ENCODE data around the gene POU5F1. TPM values are rescaled to one million over a fixed set of nuclear protein-coding genes. Genes with fewer than 3 reads are reported as not detected.
"Not testable (repeated sequence)": the region's sequence is repeated elsewhere in the genome, so short reads cannot be mapped to it uniquely, and the experiment has no call there.

The POU5F1 gene
- total and polyA plus RNA-seq, 12 donors: 0.17 to 2.8 (median 1.2) TPM; not detected in 8

DNA sequence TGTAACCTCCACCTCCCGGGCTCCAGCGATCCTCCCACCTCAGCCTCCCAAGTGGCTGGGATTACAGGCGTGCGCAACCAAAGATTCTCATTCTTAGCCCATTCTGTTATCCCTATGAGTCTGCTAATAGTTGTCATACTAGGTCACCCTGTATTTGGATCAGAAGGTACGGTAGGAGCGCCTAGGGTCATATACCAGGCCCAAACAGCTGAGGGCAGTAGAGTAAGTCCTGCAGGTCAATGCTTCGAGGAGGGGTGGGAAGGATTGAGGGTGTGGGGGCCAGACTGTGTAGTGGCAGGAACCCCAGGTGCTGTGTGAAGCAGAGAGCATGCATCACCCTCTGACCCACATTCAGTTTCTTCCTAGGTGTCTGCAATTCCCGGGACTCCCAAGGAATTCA, 22.7 kb upstream of the POU5F1 start:
- H3K27ac ChIP-seq: no peak overlapping the region
- TF ChIP-seq POLR2A (IDR thresholded peaks at IDR 0.05): no peak
- TF ChIP-seq, protein P1, sequence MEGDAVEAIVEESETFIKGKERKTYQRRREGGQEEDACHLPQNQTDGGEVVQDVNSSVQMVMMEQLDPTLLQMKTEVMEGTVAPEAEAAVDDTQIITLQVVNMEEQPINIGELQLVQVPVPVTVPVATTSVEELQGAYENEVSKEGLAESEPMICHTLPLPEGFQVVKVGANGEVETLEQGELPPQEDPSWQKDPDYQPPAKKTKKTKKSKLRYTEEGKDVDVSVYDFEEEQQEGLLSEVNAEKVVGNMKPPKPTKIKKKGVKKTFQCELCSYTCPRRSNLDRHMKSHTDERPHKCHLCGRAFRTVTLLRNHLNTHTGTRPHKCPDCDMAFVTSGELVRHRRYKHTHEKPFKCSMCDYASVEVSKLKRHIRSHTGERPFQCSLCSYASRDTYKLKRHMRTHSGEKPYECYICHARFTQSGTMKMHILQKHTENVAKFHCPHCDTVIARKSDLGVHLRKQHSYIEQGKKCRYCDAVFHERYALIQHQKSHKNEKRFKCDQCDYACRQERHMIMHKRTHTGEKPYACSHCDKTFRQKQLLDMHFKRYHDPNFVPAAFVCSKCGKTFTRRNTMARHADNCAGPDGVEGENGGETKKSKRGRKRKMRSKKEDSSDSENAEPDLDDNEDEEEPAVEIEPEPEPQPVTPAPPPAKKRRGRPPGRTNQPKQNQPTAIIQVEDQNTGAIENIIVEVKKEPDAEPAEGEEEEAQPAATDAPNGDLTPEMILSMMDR (IDR thresholded peaks at IDR 0.05): no peak
- no peaks in the 10 kb centered on the region for H3K27me3 ChIP-seq
- intact Hi-C loops (cut with DNase I): loop anchor here (2.0 to 5.0 kb wide), 2 partner anchors 54 to 56 kb away; partner anchors contain the start of gene PSORS1C2 (in 2 of the 2)
- no peaks in the 10 kb centered on the region for H3K36me3 ChIP-seq (replicated peaks in 1 of 2)
- WGBS, 4 donors: 77 to 85% (median 81%) methylated on average over 8 of the region's 8 CpGs
- H3K4me3 ChIP-seq: no peak overlapping the region
- DNase-seq: peak in 1 of 7 donors; percentile 11
- no peaks in the 10 kb centered on the region for H3K4me1 ChIP-seq (replicated peaks in 1 of 2)
- no peaks in the 10 kb centered on the region for H3K9me3 ChIP-seq (replicated peaks in 1 of 3)

DNA sequence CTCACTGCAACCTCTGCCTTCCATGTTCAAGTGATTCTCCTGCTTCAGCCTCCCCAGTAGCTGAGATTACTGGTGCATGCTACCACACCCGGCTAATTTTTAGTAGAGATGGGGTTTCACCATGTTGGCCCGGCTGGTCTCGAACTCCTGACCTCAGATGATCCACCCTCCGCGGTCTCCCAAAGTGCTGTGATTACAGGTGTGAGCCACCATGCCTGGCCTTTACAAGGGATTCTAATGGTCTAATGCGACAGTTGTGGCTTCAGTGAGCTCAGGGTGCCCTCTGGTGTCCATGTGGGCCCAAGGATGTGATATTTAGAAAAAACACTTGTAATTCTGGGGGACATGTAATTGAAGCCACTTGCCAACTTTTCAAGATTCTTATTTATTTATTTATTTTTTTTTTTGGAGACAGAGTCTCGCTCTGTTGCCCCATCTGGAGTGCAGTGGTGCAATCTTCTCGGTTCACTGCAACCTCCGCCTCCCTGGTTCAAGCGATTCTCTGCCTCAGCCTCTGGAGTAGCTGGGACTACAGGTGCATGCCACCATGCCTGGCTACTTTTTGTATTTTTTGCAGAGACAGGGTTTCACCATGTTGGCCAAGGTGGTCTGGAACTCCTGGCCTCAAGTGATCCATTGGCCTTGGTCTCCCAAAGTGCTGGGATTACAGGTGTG, 22.1 kb upstream of the POU5F1 start:
- TF ChIP-seq, protein P1 (IDR thresholded peaks at IDR 0.05): peak; percentile 39 to 72 (median 66)
- not testable (repeated sequence) for H3K27ac ChIP-seq; H3K4me1 ChIP-seq (replicated peaks in 1 of 2); H3K9me3 ChIP-seq (replicated peaks in 1 of 3); H3K36me3 ChIP-seq (replicated peaks in 1 of 2); H3K27me3 ChIP-seq; H3K4me3 ChIP-seq
- WGBS, 4 donors: 53 to 69% (median 56%) methylated on average over 10 of the region's 10 CpGs
- intact Hi-C loops (cut with DNase I): loop anchor here (2.0 to 5.0 kb wide), 2 partner anchors 54 to 55 kb away; partner anchors contain the start of gene PSORS1C2 (in 2 of the 2)
- peak; percentile 55 to 87 (median 66) for DNase-seq

DNA sequence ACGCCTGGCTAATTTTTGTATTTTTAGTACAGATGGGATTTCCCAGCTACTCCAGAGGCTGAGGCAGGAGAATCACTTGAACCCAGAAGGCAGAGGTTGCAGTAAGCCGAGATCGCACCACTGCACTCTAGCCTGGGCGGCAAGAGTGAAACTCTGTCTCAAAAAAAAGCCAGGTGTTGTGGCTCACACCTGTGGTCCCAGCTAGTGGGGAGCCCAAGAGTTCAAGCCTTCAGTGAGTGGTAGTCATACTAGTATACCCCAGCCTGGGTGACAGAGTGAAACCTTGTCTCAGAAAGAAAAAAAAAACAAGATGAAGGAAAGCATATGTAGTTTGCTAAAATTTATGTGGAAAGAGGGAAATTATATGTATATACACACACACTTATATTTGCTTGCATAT, 20.0 kb upstream of the POU5F1 start:
- H3K27me3 ChIP-seq: no peaks in the 10 kb centered on the region
- TF ChIP-seq POLR2A (IDR thresholded peaks at IDR 0.05): no peak
- TF ChIP-seq, protein P1 (IDR thresholded peaks at IDR 0.05): no peak
- H3K27ac ChIP-seq: no peak overlapping the region
- no peaks in the 10 kb centered on the region for H3K4me1 ChIP-seq (replicated peaks in 1 of 2)
- no peak overlapping the region for H3K4me3 ChIP-seq
- WGBS, 4 donors: 83 to 88% (median 86%) methylated on average over 4 of the region's 4 CpGs
- H3K36me3 ChIP-seq (replicated peaks in 1 of 2): no peaks in the 10 kb centered on the region
- DNase-seq: no peak
- intact Hi-C loops (cut with DNase I): loop anchor here in 1 of 2 donors (5.0 kb wide), 1 partner anchor 53 kb away; the partner anchor contains the start of gene PSORS1C2
- H3K9me3 ChIP-seq (replicated peaks in 1 of 3): no peaks in the 10 kb centered on the region

DNA sequence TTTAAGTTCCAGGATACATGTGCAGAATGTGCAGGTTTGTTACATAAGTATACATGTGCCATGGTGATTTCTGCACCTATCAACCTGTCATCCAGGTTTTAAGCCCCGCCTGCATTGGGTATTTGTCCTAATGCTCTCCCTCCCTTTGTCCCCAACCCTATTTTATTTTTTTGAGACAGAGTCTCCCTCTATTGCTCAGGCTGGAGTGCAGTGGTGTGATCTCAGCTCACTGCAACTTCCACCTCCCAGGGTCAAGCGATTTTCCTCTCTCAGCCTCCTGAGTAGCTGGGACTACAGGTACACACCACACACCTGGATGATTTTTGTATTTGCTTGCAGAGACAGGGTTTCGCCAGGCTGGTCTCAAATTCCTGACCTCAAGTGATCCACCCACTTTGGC, 18.7 kb upstream of the POU5F1 start:
- intact Hi-C loops (cut with DNase I); H3K9me3 ChIP-seq (replicated peaks in 1 of 3); H3K4me1 ChIP-seq (replicated peaks in 1 of 2); H3K36me3 ChIP-seq (replicated peaks in 1 of 2); H3K4me3 ChIP-seq; H3K27ac ChIP-seq; H3K27me3 ChIP-seq; DNase-seq: not testable (repeated sequence)
- 75 to 92% (median 83%) methylated on average over 3 of the region's 3 CpGs for WGBS, 4 donors

DNA sequence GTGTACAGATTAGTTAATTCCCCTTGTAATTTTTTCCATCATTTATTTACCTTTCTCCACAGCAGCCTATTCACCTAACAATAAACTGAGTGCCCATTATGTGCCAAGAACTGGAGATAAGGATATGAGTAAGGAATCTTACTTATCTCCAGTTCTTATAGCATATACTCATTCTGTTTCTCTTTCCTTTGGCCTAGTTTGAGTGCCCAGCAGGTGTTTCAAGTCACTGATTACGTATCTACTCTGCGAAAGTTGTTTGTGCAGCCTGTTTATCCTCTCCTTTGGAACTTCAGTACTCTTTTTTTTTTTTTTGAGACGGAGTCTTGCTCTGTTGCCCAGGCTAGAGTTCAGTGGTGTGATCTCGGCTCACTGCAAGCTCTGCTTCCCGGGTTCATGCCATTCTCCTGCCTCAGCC, 17.3 kb upstream of the POU5F1 start:
- Histone ChIP-seq H3K4me1 (replicated peaks in 1 of 2) (no peaks in the 10 kb centered on the region), H3K36me3 (replicated peaks in 1 of 2) (no peaks in the 10 kb centered on the region), H3K4me3 (no peak overlapping the region), H3K27me3 (no peaks in the 10 kb centered on the region), H3K9me3 (replicated peaks in 1 of 3) (no peaks in the 10 kb centered on the region), H3K27ac (no peak overlapping the region)
- WGBS, 4 donors: 82 to 94% (median 88%) methylated on average over 5 of the region's 5 CpGs
- no peak for DNase-seq
- intact Hi-C loops (cut with DNase I): no loop called here
- TF ChIP-seq, protein P1 (IDR thresholded peaks at IDR 0.05): no peak
- no peak for TF ChIP-seq POLR2A (IDR thresholded peaks at IDR 0.05)

All from adrenal gland (tissue), 12 donors.